Stimulated activated CD8-positive, alpha-beta memory T cell treated with anti-CD3 and anti-CD28 coated beads, Interleukin-4, amount 100 ng/mL, for 1 hour (primary cell): ENCODE measurements around the gene MTCH1.
A peak's percentile ranks its signal among the peaks of the same experiment; 100 is the strongest.

Source experiments
- DNase-seq, 2 donors: peaks; one replicate each; pipeline ENCODE4 v3.0.0-alpha.2; 2020; ENCODE audit warnings: low read depth in 2 of 2, low spot score in 1 of 2

MTCH1 gene

GRCh38 chr6:36973190-36973589, 12.8 kb downstream of the MTCH1 start:
- no peak for DNase-seq

- no peak for DNase-seq
These were observed 13.9 kb downstream of the MTCH1 start for GRCh38 chr6:36971921-36972673.

- DNase-seq = no peak
These were observed 14.8 kb downstream of the MTCH1 start for GRCh38 chr6:36970892-36971842.

- DNase-seq = no peak
These were observed 15.8 kb downstream of the MTCH1 start for GRCh38 chr6:36969988-36970891.

- no peak for DNase-seq
These were observed 16.7 kb downstream of the MTCH1 start for GRCh38 chr6:36969240-36969691.

- DNase-seq = no peak
These were observed 17.6 kb downstream of the MTCH1 start for GRCh38 chr6:36968266-36968977.

- no peak for DNase-seq
These were observed 18.2 kb downstream of the MTCH1 start for GRCh38 chr6:36967757-36968156.

- no peak for DNase-seq
These were observed 18.7 kb downstream of the MTCH1 start for GRCh38 chr6:36967301-36967700.

GRCh38 chr6:36964908-36965307, 21.1 kb downstream of the MTCH1 start:
- DNase-seq = no peak

- no peak for DNase-seq
These were observed 21.6 kb downstream of the MTCH1 start for GRCh38 chr6:36964349-36964748.

- no peak for DNase-seq
These were observed 22.3 kb downstream of the MTCH1 start for GRCh38 chr6:36963451-36964290.

GRCh38 chr6:36962874-36963273, 23.1 kb downstream of the MTCH1 start:
- DNase-seq = peak in 1 of 2 donors; percentile 50

GRCh38 chr6:36961441-36962435, 24.3 kb downstream of the MTCH1 start:
- no peak for DNase-seq

- no peak for DNase-seq
These were observed 26.3 kb downstream of the MTCH1 start for GRCh38 chr6:36959555-36960250.

GRCh38 chr6:36958775-36959554, 27.0 kb downstream of the MTCH1 start:
- no peak for DNase-seq

- DNase-seq = no peak
These were observed 28.2 kb downstream of the MTCH1 start for GRCh38 chr6:36957773-36958271.

- no peak for DNase-seq
These were observed 29.6 kb downstream of the MTCH1 start for GRCh38 chr6:36956446-36956820.
